NCI-H526 (cell line): Measurements from ENCODE around the gene KCNK13.
"Not testable (repeated sequence)": the region's sequence is repeated elsewhere in the genome, so short reads cannot be mapped to it uniquely, and the experiment has no call there.

Source experiments
- DNase-seq, 2 experiments: peaks; one replicate each; lab custom pipeline; 2025; lab: John Stamatoyannopoulos, UW

The KCNK13 gene

DNA sequence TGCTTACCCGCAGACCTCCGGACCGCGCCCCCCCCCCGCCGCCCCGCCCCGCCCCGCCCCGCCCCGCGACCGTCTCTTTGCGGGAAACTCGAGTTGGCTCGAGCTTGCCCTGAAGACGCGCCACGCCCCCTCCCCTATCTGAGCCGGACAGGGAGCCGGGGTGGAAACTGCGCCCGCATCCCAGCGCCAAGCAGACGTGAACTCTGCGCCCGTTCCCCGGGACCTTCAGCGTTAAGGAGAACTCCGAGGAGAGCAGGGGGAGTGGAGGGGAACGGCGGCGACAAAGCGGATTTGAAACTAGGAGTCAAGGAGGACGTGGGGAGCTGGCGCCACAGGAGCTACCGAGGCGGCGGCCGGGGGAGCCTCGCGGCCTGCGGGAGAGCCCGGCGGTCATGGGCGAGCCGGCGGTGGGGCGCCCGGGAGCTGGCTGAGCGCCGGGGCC lies at the start of gene KCNK13:
TSS of gene KCNK13 (plus strand) at position 310 of the 442 bp plus-strand sequence. CDS start 212 bp downstream, outside the sequence.
- DNase-seq: peak in 1 of 2 experiments; percentile 52

DNA sequence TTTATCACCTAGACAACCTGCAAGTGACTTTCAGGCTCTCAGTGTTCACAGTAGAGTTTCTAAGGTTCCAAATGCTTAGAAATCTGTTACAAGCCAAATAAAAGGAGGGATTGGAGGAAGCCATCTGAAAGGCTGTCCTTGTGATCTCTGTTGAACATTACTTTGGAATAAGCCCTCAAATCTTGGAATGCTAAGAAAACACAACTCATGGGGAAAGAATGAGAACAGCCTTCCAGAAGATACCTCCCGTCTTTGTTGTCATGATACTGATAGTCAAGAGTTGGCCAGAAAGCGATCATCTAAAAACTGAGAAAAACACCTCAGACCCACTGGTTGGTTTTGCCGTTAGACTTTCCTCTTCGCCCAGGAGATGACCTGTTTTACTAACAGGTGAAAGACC lies 44.4 kb upstream of the KCNK13 start:
- no peak for DNase-seq

DNA sequence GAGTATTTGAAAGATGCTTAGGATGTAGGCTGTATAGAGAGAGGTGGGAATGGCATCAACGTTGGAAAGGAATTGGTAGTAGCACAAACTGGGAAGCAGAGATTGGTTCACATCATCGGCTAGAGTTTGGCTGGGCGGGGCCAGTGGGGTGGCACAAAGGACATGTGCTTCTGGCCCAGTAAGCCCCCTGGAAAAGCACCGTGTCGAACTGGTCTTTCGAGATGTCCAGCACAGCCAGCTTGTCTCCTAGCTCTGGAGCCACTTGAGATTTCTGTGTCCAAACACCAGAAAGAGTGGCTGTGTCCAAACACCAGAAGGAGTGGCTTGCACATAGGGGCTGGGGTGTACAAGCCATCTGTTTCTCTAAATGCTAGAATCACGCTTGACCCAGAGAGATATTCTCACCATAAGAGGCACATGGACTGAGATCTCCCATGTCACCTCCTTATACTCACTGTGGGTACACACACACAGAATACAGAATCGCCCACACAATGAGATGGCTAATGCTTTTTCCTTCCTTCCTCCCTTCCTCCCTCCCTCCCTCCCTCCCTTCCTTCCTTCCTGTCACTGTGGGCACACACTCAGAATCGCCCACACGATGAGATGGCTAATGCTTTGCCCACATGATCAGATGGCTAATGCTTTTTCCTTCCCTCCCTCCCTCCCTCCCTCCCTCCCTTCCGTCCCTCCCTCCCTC lies 41.8 kb upstream of the KCNK13 start:
- no peak for DNase-seq

DNA sequence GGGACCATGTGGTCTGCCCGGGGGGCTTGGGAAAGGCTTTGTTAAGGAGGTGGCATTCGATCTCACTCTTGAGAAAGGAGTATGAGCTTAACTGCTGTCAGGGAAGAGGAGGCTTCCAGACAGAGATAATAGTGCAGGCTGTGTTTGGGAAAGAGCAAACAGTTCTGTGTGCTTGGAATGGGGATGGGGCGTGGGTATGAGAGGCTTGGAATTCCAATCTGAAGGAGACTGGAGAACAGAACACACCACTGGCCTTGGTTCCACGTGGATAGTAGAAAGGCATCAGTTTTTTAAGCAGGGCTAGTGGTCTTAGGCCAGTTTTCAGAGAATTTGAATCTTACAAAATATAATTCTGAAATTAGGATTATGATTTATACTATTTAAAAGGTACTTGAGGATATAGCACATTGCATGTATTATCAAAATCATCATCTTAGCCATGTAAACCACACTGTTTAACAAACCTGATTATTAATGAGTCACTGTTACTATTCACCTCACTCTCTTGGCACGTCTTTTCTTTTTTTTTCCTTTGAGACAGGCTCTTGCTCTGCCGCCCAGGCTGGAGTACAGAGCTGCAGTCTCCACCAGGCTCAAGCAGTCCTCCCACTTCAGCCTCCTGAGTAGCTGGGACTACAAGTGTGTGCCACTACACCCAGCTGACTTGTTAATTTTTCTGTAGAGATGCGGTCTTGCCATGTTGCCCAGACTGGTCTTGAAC lies 38.5 kb upstream of the KCNK13 start:
- no peak for DNase-seq

DNA sequence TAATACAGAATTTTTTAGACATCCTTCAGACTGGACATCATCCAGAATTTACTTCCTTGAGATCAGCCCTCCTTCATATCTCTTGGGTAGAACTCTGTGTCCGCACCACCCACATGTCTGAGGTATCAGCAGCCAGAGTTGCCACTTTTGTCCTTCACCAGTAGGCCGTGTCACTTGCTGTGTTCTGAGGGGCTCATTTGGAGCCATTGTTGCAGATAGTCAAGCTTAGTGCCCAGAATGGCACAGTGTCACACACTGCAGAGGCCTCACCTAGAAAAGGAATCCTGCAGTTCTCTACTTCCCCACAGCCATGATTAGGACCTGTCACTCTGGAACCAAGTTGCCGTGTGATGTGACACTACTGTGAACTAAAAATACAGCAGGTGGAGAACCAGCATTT lies 36.9 kb upstream of the KCNK13 start:
- DNase-seq: no peak

DNA sequence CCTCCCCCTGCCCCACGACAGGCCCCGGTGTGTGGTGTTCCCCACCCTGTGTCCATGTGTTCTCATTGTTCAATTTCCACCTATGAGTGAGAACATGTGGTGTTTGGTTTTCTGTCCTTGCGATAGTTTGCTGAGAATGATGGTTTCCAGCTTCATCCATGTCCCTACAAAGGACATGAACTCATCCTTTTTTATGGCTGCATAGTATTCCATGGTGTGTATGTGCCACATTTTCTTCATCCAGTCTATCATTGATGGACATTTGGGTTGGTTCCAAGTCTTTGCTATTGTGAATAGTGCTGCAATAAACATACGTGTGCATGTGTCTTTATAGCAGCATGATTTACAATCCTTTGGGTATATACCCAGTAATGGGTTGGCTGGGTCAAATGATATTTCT lies 35.2 kb upstream of the KCNK13 start:
- DNase-seq: not testable (repeated sequence)

DNA sequence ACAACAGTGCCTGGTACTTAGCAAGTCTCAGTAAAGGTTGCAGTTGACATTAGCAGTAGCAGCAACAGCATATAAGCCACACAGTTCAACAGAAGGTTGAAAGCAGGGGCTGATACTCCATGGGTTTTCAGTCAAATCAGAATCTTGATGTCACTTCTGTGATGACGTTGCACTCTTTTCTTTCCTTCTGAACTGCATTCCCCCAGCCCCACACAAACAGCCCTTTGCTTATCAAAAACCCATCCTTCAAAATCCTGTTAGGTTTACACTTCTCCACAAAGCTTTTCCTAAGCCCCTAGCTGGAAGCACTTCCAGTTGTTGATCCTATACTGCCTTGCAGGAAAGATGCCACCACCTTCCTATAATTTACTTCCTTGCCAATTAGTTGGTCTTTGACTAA lies 34.0 kb upstream of the KCNK13 start:
- DNase-seq: no peak

DNA sequence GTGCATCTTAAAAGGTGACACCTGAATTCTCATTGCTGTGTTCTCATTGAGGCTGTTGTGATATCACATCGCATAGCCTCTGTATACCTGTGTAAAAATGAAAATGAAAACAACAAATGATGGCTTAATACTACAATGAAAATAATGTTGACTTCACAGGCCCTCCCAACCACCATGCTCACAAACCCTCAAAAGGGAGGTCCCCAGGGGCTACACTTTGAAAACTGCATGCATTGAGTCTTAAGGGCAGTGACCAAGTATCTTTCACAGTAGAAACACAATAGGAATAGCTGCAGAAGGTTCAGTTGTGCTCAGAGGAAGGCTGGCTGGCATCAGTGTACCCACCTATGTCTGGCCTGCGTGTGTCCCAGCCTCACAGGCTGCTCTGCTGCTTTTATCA lies 27.6 kb upstream of the KCNK13 start:
- no peak for DNase-seq

DNA sequence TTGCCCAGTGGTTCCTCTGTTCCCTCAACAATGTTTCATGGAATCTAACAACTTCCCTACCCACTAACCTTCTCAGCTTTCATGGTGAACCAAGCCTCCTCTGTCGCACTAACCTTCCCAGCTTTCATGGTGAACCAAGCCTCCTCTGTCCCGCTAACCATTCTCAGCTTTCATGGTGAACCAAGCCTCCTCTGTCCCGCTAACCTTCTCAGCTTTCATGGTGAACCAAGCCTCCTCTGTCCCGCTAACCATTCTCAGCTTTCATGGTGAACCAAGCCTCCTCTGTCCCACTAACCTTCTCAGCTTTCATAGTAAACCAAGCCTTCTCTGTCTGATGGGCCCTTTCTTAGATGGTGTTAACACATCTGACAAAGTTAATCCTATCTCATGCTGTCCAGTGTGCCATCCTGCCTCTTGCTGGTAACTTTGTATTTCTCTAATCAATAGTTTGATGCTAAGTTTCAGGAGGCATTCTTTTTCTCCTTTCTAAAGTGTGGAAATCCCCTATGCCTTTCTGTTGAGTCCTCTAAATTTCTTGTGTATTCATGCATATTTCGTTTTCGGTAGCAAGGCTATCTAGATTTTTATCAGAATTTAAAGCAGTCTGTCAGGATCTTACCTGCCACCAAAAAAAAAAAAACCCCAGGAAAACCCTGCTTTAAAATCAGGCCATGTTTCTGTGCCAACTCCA lies 26.8 kb upstream of the KCNK13 start:
- DNase-seq: no peak

DNA sequence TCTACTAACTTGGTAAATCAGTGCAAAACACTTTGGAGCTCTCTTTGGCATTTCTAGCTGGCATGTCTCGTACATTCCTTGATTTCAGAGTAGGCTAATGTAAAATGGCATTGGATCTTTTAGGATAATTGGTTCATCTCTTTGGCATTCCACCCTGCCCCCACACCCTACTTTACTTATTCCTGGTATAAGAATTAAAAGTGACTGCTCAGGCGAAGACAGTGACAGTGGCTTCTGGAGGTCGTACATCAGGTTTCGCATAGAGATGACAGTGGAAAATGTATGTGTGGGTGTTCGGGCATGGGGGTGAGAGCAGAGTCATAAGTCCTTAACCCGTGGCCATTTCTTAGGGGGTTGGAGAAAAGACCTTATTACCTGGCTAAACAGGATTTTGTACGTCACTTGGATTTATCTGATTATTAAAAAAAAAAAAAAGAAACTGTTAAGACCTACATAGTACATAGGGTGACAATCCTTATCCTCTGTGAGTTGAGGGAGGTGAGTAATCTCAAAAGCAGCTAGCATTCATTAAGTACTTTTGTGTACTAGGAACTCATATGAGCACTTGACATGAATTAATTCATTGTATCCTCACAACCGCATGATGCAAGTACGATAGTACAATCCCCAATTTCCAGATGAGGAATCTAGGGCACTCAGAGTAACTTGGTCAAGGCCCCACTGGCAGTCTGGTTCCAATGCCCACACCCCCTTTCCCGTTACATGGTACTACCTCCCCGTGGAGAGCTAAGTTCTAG lies 22.4 kb upstream of the KCNK13 start:
- no peak for DNase-seq

DNA sequence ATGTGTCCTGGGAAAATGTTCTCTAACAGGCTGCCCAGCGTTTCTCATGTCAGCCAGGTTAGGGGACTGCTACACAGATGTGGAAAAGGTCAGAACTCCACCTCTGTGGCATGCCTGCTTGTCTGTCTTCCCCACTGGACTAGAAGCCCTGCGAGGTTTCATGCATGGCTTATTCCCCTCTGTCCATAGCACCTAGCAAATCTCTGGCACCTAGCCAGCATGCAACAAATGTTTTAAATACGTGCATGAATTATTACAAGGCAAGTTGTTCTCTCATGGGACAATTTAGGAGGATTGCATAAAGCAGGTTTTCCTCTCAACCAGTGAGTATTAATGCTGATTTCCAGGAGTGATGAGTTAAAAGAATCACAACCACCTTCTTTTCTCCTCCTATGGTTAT lies 21.4 kb upstream of the KCNK13 start:
- DNase-seq: no peak

DNA sequence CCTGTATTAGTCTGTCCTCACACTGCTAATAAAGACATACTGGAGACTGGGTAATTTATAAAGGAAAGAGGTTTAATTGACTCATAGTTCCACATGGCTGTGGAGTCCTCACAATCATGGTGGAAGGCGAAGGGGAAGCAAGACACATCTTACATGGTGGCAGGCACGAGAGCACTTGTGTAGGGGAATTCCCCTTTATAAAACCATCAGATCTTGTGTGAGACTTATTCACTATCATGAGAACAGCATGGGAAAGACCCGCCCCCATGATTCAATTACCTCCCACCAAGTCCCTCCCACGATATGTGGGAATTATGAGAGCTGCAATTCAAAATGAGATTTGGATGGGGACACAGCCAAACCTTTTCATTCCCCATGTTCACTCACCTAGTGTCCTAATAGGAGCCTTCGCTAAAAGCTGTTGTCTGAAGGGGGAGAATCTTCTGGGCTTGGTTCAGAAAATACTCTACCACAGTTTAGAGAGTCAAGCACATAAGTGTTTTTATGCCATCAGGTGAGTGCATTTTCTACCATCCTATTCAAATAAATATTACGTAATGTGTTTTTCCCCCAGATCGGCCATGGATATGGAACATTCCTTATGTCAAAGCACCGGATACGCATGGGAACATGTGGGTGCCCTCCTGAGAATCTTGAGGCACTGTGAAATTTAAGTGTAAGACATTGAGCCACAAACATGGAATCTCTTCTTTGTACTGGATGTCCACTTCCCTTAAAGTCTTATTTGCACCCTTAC lies 19.1 kb upstream of the KCNK13 start:
- no peak for DNase-seq

DNA sequence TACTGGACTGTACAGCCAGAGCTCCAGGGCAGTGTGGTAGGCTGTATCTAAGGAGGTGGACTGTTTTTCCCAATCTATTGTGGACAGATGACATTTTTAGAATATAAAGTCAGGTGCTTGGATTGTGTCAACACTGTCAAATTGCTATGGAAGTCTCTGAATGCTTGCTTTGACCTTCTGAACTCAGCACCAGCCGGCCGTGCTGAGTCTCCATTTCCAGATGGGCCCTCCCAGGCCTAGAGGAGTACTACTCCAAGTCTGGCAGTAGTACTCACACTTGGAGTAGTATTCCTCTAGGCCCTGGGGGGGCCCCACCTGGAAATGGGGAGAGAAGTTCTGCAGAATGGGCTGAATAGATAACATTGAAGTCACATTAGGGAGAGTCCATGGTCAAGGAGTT lies 16.2 kb upstream of the KCNK13 start:
- no peak for DNase-seq

DNA sequence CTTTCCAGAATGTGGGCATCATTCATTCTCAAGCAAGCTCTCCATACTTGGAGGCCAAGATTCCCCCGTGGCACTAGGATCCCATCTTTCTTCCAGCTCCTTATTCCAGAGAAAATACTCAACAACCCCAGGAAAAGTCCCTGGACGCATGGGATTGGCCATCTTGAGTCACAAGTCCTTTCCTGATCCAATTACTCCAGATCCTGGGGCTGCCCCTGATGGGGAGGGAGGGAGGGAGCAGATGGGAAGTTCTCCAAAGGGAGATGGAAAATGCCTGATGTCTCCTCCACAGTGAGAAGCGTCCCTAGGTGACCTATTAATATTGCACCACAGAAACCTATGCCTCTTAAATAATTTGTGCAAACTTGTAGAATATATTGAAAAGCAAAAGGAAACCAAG lies 12.4 kb upstream of the KCNK13 start:
- DNase-seq: no peak

DNA sequence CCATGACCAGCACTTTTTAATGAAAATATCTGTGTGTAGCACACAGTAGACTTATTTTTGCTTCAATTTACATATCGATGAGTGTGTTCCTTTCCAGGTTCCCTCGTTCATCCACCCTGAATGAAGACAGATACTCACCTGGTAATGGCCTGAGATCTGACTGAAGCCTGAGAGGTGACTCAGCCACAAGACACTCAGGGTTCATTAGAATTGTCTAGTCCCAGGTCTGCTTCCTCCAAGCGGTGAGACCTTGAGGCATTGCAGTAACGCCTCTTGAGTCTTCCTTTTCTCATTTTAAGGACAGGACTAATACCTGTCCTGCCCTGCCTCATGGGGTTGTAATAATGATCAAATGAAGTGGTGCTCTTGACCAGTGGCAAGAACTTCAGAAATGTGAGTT lies 11.5 kb upstream of the KCNK13 start:
- DNase-seq: no peak

DNA sequence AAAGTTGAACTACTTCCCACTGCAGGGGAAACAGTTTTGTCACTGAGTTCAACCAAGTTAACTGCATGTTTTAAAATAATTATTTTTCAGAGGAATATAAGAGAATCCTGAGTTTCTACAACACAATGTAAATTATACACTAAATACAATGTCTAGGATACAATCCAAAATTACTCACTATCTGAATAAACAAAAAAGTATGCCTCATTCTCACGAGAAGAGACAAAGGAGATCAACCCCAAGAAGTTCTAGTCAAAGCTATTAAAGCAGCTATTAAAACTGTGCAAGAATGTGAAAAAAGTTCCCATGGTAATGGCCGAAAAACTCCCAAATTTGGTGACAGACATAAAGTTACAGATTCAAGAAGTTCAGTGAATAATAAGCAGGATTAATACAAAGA lies 8.8 kb upstream of the KCNK13 start:
- DNase-seq: no peak

DNA sequence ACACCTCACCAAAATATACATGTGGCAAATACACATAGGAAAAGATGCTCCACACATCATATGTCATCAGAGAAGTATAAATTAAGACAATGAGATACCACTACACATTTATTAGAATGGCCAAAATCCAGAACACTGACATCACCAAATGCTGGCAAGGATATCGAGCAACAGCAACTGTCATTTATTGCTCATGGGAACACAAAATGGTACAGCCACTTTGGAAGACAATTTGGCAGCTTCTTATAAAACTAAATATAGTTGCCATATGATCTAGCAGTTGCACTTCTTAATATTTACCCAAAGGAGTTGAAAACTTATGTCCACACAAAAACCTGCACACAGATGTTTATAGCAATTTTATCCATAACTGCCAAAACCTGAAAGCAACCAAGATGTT lies 7.0 kb upstream of the KCNK13 start:
- DNase-seq: no peak

DNA sequence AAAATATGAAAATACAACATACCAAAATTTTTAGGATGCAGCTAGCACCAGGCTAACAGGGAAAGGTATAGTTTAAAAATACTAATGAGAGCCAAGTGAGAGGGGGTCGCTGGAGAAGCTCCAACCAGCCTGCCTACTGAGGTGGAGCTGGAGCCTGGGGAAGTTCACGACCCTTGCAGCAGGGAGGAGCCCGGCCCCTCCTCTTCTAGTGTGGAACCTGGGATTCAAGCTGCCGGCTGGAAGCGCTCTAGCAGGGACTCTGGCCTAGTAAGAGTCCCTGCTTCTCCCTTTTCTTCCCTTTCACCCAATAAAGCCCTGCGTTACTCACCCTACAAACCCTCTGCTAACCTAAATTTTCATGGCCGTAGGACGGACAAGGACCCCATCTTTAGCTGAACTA lies 5.0 kb upstream of the KCNK13 start:
- no peak for DNase-seq

DNA sequence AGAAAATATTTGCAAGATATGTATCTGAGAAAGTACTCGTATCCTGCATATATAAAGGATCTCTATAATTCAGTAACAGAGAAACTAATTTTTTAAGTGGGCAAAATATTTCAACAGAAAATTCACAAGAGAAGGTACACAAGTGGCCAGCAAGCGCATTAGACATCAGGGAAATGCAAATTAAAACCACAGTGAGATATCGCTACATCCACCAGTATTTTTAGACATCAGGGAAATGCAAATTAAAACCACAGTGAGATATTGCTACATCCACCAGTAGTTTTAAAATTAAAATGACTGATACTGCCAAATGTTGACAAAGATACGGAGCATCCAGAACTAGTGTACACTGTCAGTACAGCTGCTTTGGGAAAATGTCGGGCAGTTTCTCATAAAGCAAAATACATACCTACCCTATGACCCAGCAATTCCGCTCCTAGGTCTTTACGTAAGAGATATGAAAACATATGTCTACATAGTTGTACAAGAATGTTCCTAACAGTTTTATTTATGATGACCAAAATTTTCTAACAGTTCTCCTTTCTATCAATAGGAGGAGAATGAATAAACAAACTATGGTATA lies 2.8 kb upstream of the KCNK13 start:
- peak; percentile 47 to 66 for DNase-seq

DNA sequence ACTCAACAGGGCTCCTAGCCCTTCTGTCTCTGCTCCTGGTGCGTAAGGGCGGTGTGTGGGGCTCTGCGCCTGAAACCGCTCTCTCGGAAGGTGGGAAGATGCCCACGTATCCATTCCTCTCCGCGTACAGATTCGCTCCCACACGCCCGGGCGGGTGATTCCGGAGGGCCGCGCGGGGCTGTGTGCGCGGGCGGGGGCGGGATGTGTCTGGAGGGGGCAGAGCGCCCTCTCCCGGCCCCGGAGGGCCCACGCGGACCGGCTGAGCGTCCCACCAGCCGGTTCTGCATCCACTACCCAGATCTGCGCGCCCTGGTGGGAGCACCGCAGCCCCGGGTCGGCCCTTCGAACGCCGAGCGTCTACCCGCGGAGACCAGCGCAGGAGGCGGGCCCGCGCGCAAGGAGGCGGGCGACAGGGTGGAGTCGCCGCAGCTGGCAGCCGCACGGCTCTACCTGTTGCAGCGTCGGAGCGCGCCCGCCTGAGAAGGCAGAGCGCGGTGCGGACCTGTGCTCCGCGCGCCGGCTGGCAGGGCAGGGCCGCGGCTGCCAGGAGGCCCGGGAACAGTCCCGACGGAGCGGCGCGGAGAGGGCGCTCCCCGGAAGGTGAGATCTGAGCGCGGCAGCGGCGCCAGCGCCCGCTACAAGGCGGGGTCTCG lies 1.4 kb upstream of the KCNK13 start:
- peak; percentile 2 to 79 for DNase-seq
